HCT116 (cell line): Measurements from ENCODE around the gene CHD2. TPM values are rescaled to one million over a fixed set of nuclear protein-coding genes. Genes with fewer than 3 reads are reported as not detected.
A peak's percentile ranks its signal among the peaks of the same experiment; 100 is the strongest.

Source experiments
- ATAC-seq: fragments of 200-7000 bp; cut with Tn5 transposase; 2 replicates; pipeline ENCODE4 v1.9.1; 2020; ENCODE audit warnings: mild to moderate bottlenecking, moderate library complexity
- BruUV-seq: library from RNA; stranded (reverse); fragments of 400-500 nt; replicated peaks from 2 replicates; lab custom pipeline; 2021; lab: Mats Ljungman, UMichigan
- CTCF ChIA-PET: fragments of 300-600 bp; sonication (Branson Sonifier 250); formaldehyde crosslinking; loops from one replicate; lab custom pipeline; 2021; ENCODE audit warnings: antibody characterized with exemption; lab: Charles Lee
- POLR2A ChIA-PET: fragments of 300-600, 350-600 bp; sonication (Branson Sonifier 250); formaldehyde crosslinking; loops from one replicate; lab custom pipeline; 2021; ENCODE audit warnings: antibody characterized with exemption; lab: Charles Lee
- RAD21 ChIA-PET, 2 experiments: fragments of 300-600 bp; sonication (Branson Sonifier 250); formaldehyde crosslinking; loops; one replicate each; lab custom pipeline; 2023; ENCODE audit warnings: low total read pairs in 2 of 2; ENCODE audit not compliant: uncharacterized antibody in 2 of 2, unreplicated experiment in 2 of 2, low non-redundant PET in 1 of 2; lab: Charles Lee
- DNase-seq: peaks from one replicate; pipeline ENCODE4 v3.0.0-alpha.2; 2010; ENCODE audit warnings: low read depth, low spot score
- H2AFZ ChIP-seq: fragments of 200-600 bp; shearing (Covaris generic), sonication (generic); 2 replicates; pipeline ENCODE4 v1.6.1; 2017; ENCODE audit warnings: low read depth, mixed run types, mixed read lengths, antibody characterized with exemption, low read length; ENCODE audit not compliant: poor library complexity, severe bottlenecking
- H3K27ac ChIP-seq: 2 replicates; pipeline ENCODE4 v1.5.1; 2012; ENCODE audit warnings: low read depth, low read length
- H3K27me3 ChIP-seq: fragments of 200-600 bp; sonication (generic); 2 replicates; pipeline ENCODE4 v1.6.1; 2016; ENCODE audit warnings: mixed run types, low read length, mixed read lengths; ENCODE audit not compliant: insufficient read depth
- H3K36me3 ChIP-seq, 2 experiments: fragments of 200-500 bp in 1 of 2; fragments of 200-600 bp in 1 of 2; sonication (Bioruptor generic) in 1 of 2; sonication (generic) in 1 of 2; 2 replicates each; pipeline versions ENCODE4 v1.5.1 to v1.6.1; 2014 to 2016; ENCODE audit warnings: low read length in 2 of 2, inconsistent platforms in 1 of 2, mixed read lengths in 1 of 2, mixed run types in 1 of 2; ENCODE audit not compliant: insufficient read depth in 2 of 2, control insufficient read depth in 1 of 2
- H3K4me1 ChIP-seq, 2 experiments: fragments of 200-600 bp in 1 of 2; sonication (generic) in 1 of 2; 2 replicates each; pipeline versions ENCODE4 v1.5.1 to v1.6.1; 2012 to 2017; ENCODE audit warnings: low read length in 2 of 2, inconsistent platforms in 1 of 2, mild to moderate bottlenecking in 1 of 2, mixed read lengths in 1 of 2, mixed run types in 1 of 2, moderate library complexity in 1 of 2; ENCODE audit not compliant: insufficient read depth in 2 of 2, control insufficient read depth in 1 of 2
- H3K4me2 ChIP-seq: fragments of 200-600 bp; sonication (generic); 2 replicates; pipeline ENCODE4 v1.6.1; 2017; ENCODE audit warnings: mixed run types, low read length, mixed read lengths
- H3K4me3 ChIP-seq, 2 experiments: fragments of 200-600 bp in 1 of 2; sonication (generic) in 1 of 2; replicated peaks in 1 of 2; 2 replicates each; pipeline ENCODE4 v1.5.1; 2011 to 2016; ENCODE audit warnings: low read length in 2 of 2, control low read depth in 1 of 2, low read depth in 1 of 2, mild to moderate bottlenecking in 1 of 2, mixed read lengths in 1 of 2, mixed run types in 1 of 2
- H3K79me2 ChIP-seq: fragments of 200-600 bp; sonication (generic); 2 replicates; pipeline ENCODE4 v1.6.1; 2017; ENCODE audit warnings: mild to moderate bottlenecking, mixed run types, low read length, moderate library complexity, mixed read lengths; ENCODE audit not compliant: insufficient read depth
- H3K9ac ChIP-seq: fragments of 200-600 bp; sonication (generic); 2 replicates; pipeline ENCODE4 v1.6.1; 2016; ENCODE audit warnings: low read length, mixed read lengths
- H3K9me2 ChIP-seq: fragments of 200-600 bp; sonication (generic), shearing (Covaris generic); 2 replicates; pipeline ENCODE4 v1.6.1; 2017; ENCODE audit warnings: mixed run types, mild to moderate bottlenecking, moderate library complexity; ENCODE audit not compliant: insufficient read depth
- H3K9me3 ChIP-seq, 2 experiments: fragments of 200-500 bp in 1 of 2; fragments of 200-600 bp in 1 of 2; sonication (Bioruptor generic) in 1 of 2; sonication (generic) in 1 of 2; 2 replicates each; pipeline ENCODE4 v1.6.1; 2014 to 2017; ENCODE audit warnings: low read length in 2 of 2, mixed read lengths in 2 of 2, inconsistent platforms in 1 of 2, low read depth in 1 of 2, mild to moderate bottlenecking in 1 of 2, mixed run types in 1 of 2, moderate library complexity in 1 of 2; ENCODE audit not compliant: control insufficient read depth in 1 of 2, insufficient read depth in 1 of 2
- H4K20me1 ChIP-seq: fragments of 200-600 bp; sonication (generic), shearing (Covaris generic); 2 replicates; pipeline ENCODE4 v1.6.1; 2017; ENCODE audit warnings: mixed run types, mild to moderate bottlenecking, moderate library complexity; ENCODE audit not compliant: insufficient read depth
- ATF3 ChIP-seq: IDR thresholded peaks from 2 replicates; pipeline ENCODE4 v1.6.1; 2012
- CBX3 ChIP-seq: IDR thresholded peaks from 2 replicates; pipeline ENCODE4 v1.6.1; 2012; ENCODE audit warnings: low read depth
- CEBPB ChIP-seq: IDR thresholded peaks from 2 replicates; pipeline ENCODE4 v1.6.1; 2012; ENCODE audit warnings: low read depth
- CTCF ChIP-seq, 3 experiments: fragments of 200-600 bp in 1 of 3; sonication (generic) in 1 of 3; IDR thresholded peaks in 2 of 3; conservative IDR thresholded peaks in 1 of 3; 2 replicates each; pipeline ENCODE4 v1.5.1; 2012 to 2017; ENCODE audit warnings: low read depth in 2 of 3, low read length in 2 of 3, antibody characterized with exemption in 1 of 3, borderline replicate concordance in 1 of 3, control low read depth in 1 of 3, mild to moderate bottlenecking in 1 of 3, mixed read lengths in 1 of 3, mixed run types in 1 of 3, moderate library complexity in 1 of 3; ENCODE audit not compliant: insufficient read depth in 1 of 3
- ELF1 ChIP-seq: IDR thresholded peaks from 2 replicates; pipeline ENCODE4 v1.6.1; 2012; ENCODE audit warnings: low read depth, borderline replicate concordance
- EZH2phosphoT487 ChIP-seq: fragments of 200-600 bp; IDR thresholded peaks from 2 replicates; pipeline ENCODE4 v1.6.1; 2018; ENCODE audit warnings: antibody characterized with exemption, borderline replicate concordance
- FOSL1 ChIP-seq: IDR thresholded peaks from 2 replicates; pipeline ENCODE4 v1.6.1; 2012; ENCODE audit warnings: low read depth
- JUND ChIP-seq: IDR thresholded peaks from 2 replicates; pipeline ENCODE4 v1.6.1; 2012
- MAX ChIP-seq: IDR thresholded peaks from 2 replicates; pipeline ENCODE4 v1.6.1; 2012
- POLR2A ChIP-seq: IDR thresholded peaks from 2 replicates; pipeline ENCODE4 v1.7.0; 2011; ENCODE audit warnings: borderline replicate concordance; ENCODE audit not compliant: insufficient read depth, insufficient read length; ENCODE audit errors: extremely low read depth
- POLR2AphosphoS5 ChIP-seq: IDR thresholded peaks from 2 replicates; pipeline ENCODE4 v1.6.1; 2011; ENCODE audit warnings: mild to moderate bottlenecking, low read depth, low read length, moderate library complexity
- RAD21 ChIP-seq: IDR thresholded peaks from 2 replicates; pipeline ENCODE4 v1.6.1; 2012; ENCODE audit warnings: low read depth, mild to moderate bottlenecking
- REST ChIP-seq: IDR thresholded peaks from 2 replicates; pipeline ENCODE4 v1.6.1; 2012; ENCODE audit warnings: low read depth
- SP1 ChIP-seq: IDR thresholded peaks from 2 replicates; pipeline ENCODE4 v1.6.1; 2012; ENCODE audit warnings: low read depth
- SRF ChIP-seq: IDR thresholded peaks from 2 replicates; pipeline ENCODE4 v1.6.1; 2012; ENCODE audit warnings: low read depth
- YY1 ChIP-seq: IDR thresholded peaks from 2 replicates; pipeline ENCODE4 v1.6.1; 2011; ENCODE audit warnings: low read length, low read depth, moderate library complexity, mild to moderate bottlenecking; ENCODE audit not compliant: insufficient replicate concordance; ENCODE audit errors: extremely low read depth
- ZFX ChIP-seq: fragments of 450-650 bp; IDR thresholded peaks from 2 replicates; pipeline ENCODE4 v1.6.1; 2017
- ZNF274 ChIP-seq: fragments of 200-500 bp; sonication (Bioruptor generic); IDR thresholded peaks from 2 replicates; pipeline ENCODE4 v1.6.1; 2014; ENCODE audit warnings: mild to moderate bottlenecking, low read depth, low read length, inconsistent platforms
- intact Hi-C: fragments of 100-400 bp; cut with micrococcal nuclease; formaldehyde crosslinking; loops from 2 replicates; pipeline ENCODE4 v1.10.0; 2022
- total RNA-seq: library from RNA; stranded (reverse); gene quantifications from one replicate; pipeline ENCODE4 v1.2.1, GENCODE V29; 2021; ENCODE audit not compliant: unreplicated experiment

Gene CHD2
- total RNA-seq, 1 experiment from 2014 or later: 116 TPM

- H3K4me2 ChIP-seq: peak overlapping the region; percentile 61
- peak overlapping the region; percentile 65 for H3K27ac ChIP-seq
- peaks cover 24 to 25% of the 10 kb centered on the region in 2 experiments for H3K36me3 ChIP-seq
- H4K20me1 ChIP-seq: no peaks in the 10 kb centered on the region
- peaks cover 99% of the 10 kb centered on the region for H3K79me2 ChIP-seq
- BruUV-seq: TSS peak; percentile 94
- no peaks in the 10 kb centered on the region for H3K27me3 ChIP-seq
- ChIA-PET POLR2A (interaction anchor here (0.7 to 1.8 kb wide), 13 partner anchors 10 to 124 kb away, joined by 3 to 12 read pairs (median 4); partner anchors contain the start of gene CHD2), RAD21 (interaction anchor here in 1 of 2 experiments (0.5 to 1.0 kb wide), 2 partner anchors 22 to 117 kb away, joined by 3 read pairs; no protein-coding TSS in a partner anchor), CTCF (interaction anchor here (0.6 to 7.7 kb wide), 7 partner anchors 13 to 1198 kb away, joined by 3 to 67 read pairs (median 3); partner anchors contain the start of gene CHD2)
- intact Hi-C loops: no loop called here
- peaks cover 41 to 66% of the 10 kb centered on the region in 2 experiments for H3K4me1 ChIP-seq
- H3K9ac ChIP-seq: peak overlapping the region; percentile 56
- H3K9me2 ChIP-seq: no peaks in the 10 kb centered on the region
- H3K9me3 ChIP-seq: no peaks in the 10 kb centered on the region
- DNase-seq: peak; percentile 89
- peak; percentile 87 for ATAC-seq
- no peak overlapping the region for H2AFZ ChIP-seq
- H3K4me3 ChIP-seq: peak overlapping the region in 1 of 2 experiments; percentile 17; a peak in 3 of 4 replicates
- TF ChIP-seq SRF (peak; percentile 81), MAX (peak; percentile 69; the same call in 1 of the 2 replicates), EZH2phosphoT487 (no peak), CEBPB (peak; percentile 93), REST (no peak), CBX3 (peak; percentile 68; the same call in 1 of the 2 replicates), YY1 (no peak), JUND (peak; percentile 95), CTCF (IDR thresholded peaks at IDR 0.05 in 2 of 3, conservative IDR thresholded peaks at IDR 0.05 in 1 of 3; ENCODE audit: borderline replicate concordance in 1 of 3, insufficient read depth in 1 of 3, low read depth in 2 of 3, low read length in 2 of 3) (no peak), FOSL1 (peak; percentile 96), RAD21 (peak; percentile 28), POLR2AphosphoS5 (peak; percentile 54), ELF1 (no peak; the same call in 1 of the 2 replicates), ZFX (no peak), SP1 (peak; percentile 88), POLR2A (no peak), ATF3 (no peak), ZNF274 (no peak)
These were observed 21.3 kb downstream of the CHD2 start for GRCh38 chr15:92921215-92922131.
